Measurements from ENCODE around the gene SETD2.
"Not testable (repeated sequence)": the region's sequence is repeated elsewhere in the genome, so short reads cannot be mapped to it uniquely, and the experiment has no call there.

Gene SETD2

DNA sequence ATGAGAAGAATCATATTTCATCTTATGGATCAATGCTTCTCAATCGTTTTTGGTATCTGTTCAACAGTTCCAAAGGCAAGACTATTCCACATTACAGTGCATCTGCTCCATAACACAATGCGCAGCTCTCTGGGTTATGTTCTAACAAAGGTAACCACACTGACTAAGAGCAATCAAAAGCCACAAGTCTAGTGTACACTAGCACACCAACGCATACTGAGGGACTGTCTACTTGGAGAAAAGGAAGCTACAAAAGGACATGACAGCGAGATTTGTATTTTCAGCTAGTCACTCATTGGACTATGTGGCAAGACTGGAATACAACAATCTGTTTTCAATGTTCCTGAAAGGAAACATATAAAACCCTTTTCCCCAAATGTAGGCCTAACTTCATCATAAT, 35.8 kb downstream of the SETD2 start:
- no peak for ATAC-seq
- TF ChIP-seq ZC3H10 (CRISPR knock-in tag; IDR thresholded peaks at IDR 0.05) = no peak
- TF ChIP-seq, protein P1, sequence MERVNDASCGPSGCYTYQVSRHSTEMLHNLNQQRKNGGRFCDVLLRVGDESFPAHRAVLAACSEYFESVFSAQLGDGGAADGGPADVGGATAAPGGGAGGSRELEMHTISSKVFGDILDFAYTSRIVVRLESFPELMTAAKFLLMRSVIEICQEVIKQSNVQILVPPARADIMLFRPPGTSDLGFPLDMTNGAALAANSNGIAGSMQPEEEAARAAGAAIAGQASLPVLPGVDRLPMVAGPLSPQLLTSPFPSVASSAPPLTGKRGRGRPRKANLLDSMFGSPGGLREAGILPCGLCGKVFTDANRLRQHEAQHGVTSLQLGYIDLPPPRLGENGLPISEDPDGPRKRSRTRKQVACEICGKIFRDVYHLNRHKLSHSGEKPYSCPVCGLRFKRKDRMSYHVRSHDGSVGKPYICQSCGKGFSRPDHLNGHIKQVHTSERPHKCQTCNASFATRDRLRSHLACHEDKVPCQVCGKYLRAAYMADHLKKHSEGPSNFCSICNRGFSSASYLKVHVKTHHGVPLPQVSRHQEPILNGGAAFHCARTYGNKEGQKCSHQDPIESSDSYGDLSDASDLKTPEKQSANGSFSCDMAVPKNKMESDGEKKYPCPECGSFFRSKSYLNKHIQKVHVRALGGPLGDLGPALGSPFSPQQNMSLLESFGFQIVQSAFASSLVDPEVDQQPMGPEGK (CRISPR knock-in tag; IDR thresholded peaks at IDR 0.05; ENCODE audit: borderline replicate concordance) = no peak
- TF ChIP-seq TCF4 (CRISPR knock-in tag; IDR thresholded peaks at IDR 0.05; ENCODE audit: borderline replicate concordance) = no peak
- no peak for TF ChIP-seq CREB5 (CRISPR knock-in tag; IDR thresholded peaks at IDR 0.05; ENCODE audit: low read depth)
- no peak for TF ChIP-seq BACH2 (CRISPR knock-in tag; IDR thresholded peaks at IDR 0.05; ENCODE audit: borderline replicate concordance)
- no peak for TF ChIP-seq ZNF8 (CRISPR knock-in tag; IDR thresholded peaks at IDR 0.05)
- no peak for TF ChIP-seq ISL1 (CRISPR knock-in tag; IDR thresholded peaks at IDR 0.05)
- no peak for TF ChIP-seq SNAI2 (CRISPR knock-in tag; IDR thresholded peaks at IDR 0.05)
- TF ChIP-seq CSRNP3 (CRISPR knock-in tag; IDR thresholded peaks at IDR 0.05) = no peak
- no peak for TF ChIP-seq ZFP3 (CRISPR knock-in tag; IDR thresholded peaks at IDR 0.05)
- no peak for TF ChIP-seq ARNTL (CRISPR knock-in tag; IDR thresholded peaks at IDR 0.05; ENCODE audit: borderline replicate concordance, low read depth)
- no peak for TF ChIP-seq OSR1 (CRISPR knock-in tag; IDR thresholded peaks at IDR 0.05)
- no peak for TF ChIP-seq TOX (CRISPR knock-in tag; IDR thresholded peaks at IDR 0.05; ENCODE audit: borderline replicate concordance)
- TF ChIP-seq GLIS3 (CRISPR knock-in tag; IDR thresholded peaks at IDR 0.05) = no peak
- no peak for TF ChIP-seq ESRRG (CRISPR knock-in tag; IDR thresholded peaks at IDR 0.05)

- ATAC-seq = no peak
- no peak for TF ChIP-seq RARB (CRISPR knock-in tag; IDR thresholded peaks at IDR 0.05)
- no peak for TF ChIP-seq CREB5 (CRISPR knock-in tag; IDR thresholded peaks at IDR 0.05; ENCODE audit: low read depth)
- TF ChIP-seq ARNTL (CRISPR knock-in tag; IDR thresholded peaks at IDR 0.05; ENCODE audit: borderline replicate concordance, low read depth) = no peak
- TF ChIP-seq SNAI2 (CRISPR knock-in tag; IDR thresholded peaks at IDR 0.05) = no peak
- no peak for TF ChIP-seq ZFP30 (CRISPR knock-in tag; IDR thresholded peaks at IDR 0.05)
- TF ChIP-seq PPARA (CRISPR knock-in tag; IDR thresholded peaks at IDR 0.05; ENCODE audit: borderline replicate concordance) = no peak
- no peak for TF ChIP-seq GLIS3 (CRISPR knock-in tag; IDR thresholded peaks at IDR 0.05)
- no peak for TF ChIP-seq ZNF8 (CRISPR knock-in tag; IDR thresholded peaks at IDR 0.05)
- TF ChIP-seq OSR1 (CRISPR knock-in tag; IDR thresholded peaks at IDR 0.05) = no peak
- TF ChIP-seq CSDC2 (CRISPR knock-in tag; IDR thresholded peaks at IDR 0.05) = no peak
- TF ChIP-seq ZNF565 (CRISPR knock-in tag; conservative IDR thresholded peaks at IDR 0.05; ENCODE audit: low read depth) = no peak
Measured at GRCh38 chr3:47123857-47124256, 40.1 kb downstream of the SETD2 start.

GRCh38 chr3:47121409-47121808, 42.5 kb downstream of the SETD2 start:
- no peak for ATAC-seq
- TF ChIP-seq ZNF8 (CRISPR knock-in tag; IDR thresholded peaks at IDR 0.05) = no peak
- no peak for TF ChIP-seq TCF4 (CRISPR knock-in tag; IDR thresholded peaks at IDR 0.05; ENCODE audit: borderline replicate concordance)
- no peak for TF ChIP-seq ESRRG (CRISPR knock-in tag; IDR thresholded peaks at IDR 0.05)

DNA sequence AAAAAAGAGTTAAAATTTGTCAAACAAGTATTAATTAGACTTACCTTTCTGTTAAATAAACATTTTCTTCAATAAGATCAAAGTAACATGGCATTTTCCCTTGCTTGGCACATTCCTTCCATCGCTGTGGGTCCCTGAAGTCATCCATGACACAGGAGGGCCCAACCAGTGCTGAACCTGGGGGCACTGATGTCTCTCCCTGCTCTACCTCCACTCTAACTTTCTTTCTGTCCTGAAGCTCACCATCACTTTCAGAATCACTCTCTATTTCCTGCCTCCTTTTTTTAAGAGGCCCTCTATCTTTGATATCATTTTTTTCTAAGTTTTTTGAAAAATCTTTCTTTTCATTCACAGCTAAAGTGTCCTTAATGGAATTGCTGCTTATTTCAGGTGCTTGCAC, 43.8 kb downstream of the SETD2 start:
- no peak for TF ChIP-seq POU6F1 (CRISPR knock-in tag; IDR thresholded peaks at IDR 0.05; ENCODE audit: borderline replicate concordance, low read depth)
- TF ChIP-seq ZNF565 (CRISPR knock-in tag; conservative IDR thresholded peaks at IDR 0.05; ENCODE audit: low read depth) = no peak
- no peak for TF ChIP-seq ZFP30 (CRISPR knock-in tag; IDR thresholded peaks at IDR 0.05)
- TF ChIP-seq GLIS3 (CRISPR knock-in tag; IDR thresholded peaks at IDR 0.05) = no peak
- no peak for TF ChIP-seq SNAI2 (CRISPR knock-in tag; IDR thresholded peaks at IDR 0.05)
- no peak for TF ChIP-seq ZC3H10 (CRISPR knock-in tag; IDR thresholded peaks at IDR 0.05)
- TF ChIP-seq, protein P1 (CRISPR knock-in tag; IDR thresholded peaks at IDR 0.05; ENCODE audit: borderline replicate concordance) = no peak
- no peak for TF ChIP-seq BACH2 (CRISPR knock-in tag; IDR thresholded peaks at IDR 0.05; ENCODE audit: borderline replicate concordance)
- no peak for ATAC-seq

DNA sequence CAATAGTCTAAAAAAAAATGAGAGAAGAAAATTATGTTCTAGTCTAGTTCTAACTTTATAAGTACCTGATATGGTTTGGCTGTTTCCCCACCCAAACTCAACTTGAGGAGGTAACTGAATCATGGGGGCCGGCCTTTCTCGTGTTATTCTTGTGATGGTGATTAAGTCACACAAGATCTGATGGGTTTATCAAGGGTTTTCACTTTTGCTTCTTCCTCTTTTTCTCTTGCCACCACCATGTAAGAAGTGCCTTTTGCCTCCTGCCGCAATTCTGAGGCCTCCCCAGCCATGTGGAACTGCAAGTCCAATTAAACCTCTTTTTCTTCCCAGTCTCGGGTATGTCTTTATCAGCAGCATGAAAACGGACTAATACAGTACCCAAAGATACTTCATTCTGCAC, 44.5 kb downstream of the SETD2 start:
- not testable (repeated sequence) for ATAC-seq
